Hepatocyte (in vitro differentiated cells): ENCODE data around the gene SLC13A3. TPM values are rescaled to one million over a fixed set of nuclear protein-coding genes. Genes with fewer than 3 reads are reported as not detected.

Experiments used
- DNase-seq: peaks from one replicate; pipeline ENCODE4 v3.0.0-alpha.2; 2016; ENCODE audit warnings: low spot score
- H2AFZ ChIP-seq: fragments of 200-600 bp; sonication (generic); 2 replicates; pipeline ENCODE4 v1.6.0; 2016; ENCODE audit warnings: antibody characterized with exemption, mild to moderate bottlenecking
- H3K27ac ChIP-seq: fragments of 200-600 bp; sonication (generic); 2 replicates; pipeline ENCODE4 v1.5.1; 2016; ENCODE audit warnings: mild to moderate bottlenecking
- H3K27me3 ChIP-seq: fragments of 200-600 bp; sonication (generic); 2 replicates; pipeline ENCODE4 v1.6.1; 2016
- H3K36me3 ChIP-seq: fragments of 200-600 bp; sonication (generic); replicated peaks from 2 replicates; pipeline ENCODE4 v1.5.1; 2016; ENCODE audit warnings: low read depth; ENCODE audit not compliant: insufficient read depth
- H3K4me1 ChIP-seq: fragments of 200-600 bp; sonication (generic); 2 replicates; pipeline ENCODE4 v1.5.1; 2016; ENCODE audit warnings: mild to moderate bottlenecking, moderate library complexity; ENCODE audit not compliant: insufficient read depth
- H3K4me2 ChIP-seq: fragments of 200-600 bp; sonication (generic); 2 replicates; pipeline ENCODE4 v1.6.0; 2016
- H3K4me3 ChIP-seq: fragments of 200-600 bp; sonication (generic); 2 replicates; pipeline ENCODE4 v1.5.1; 2016; ENCODE audit warnings: mild to moderate bottlenecking
- H3K79me2 ChIP-seq: fragments of 200-600 bp; sonication (generic); 2 replicates; pipeline ENCODE4 v1.6.0; 2017; ENCODE audit warnings: mild to moderate bottlenecking
- H3K9me2 ChIP-seq: fragments of 200-600 bp; sonication (generic); replicated peaks from 2 replicates; pipeline ENCODE4 v1.6.0; 2017; ENCODE audit warnings: mild to moderate bottlenecking; ENCODE audit not compliant: insufficient read depth
- H3K9me3 ChIP-seq: fragments of 200-600 bp; sonication (generic); 2 replicates; pipeline ENCODE4 v1.5.1; 2016; ENCODE audit warnings: low read depth, mild to moderate bottlenecking
- H4K20me1 ChIP-seq: fragments of 200-600 bp; sonication (generic); 2 replicates; pipeline ENCODE4 v1.6.0; 2016; ENCODE audit warnings: mild to moderate bottlenecking; ENCODE audit not compliant: insufficient read depth, poor library complexity, severe bottlenecking
- CTCF ChIP-seq: fragments of 200-600 bp; sonication (generic); IDR thresholded peaks from 2 replicates; pipeline ENCODE4 v1.5.1; 2016; ENCODE audit warnings: antibody characterized with exemption, mild to moderate bottlenecking; ENCODE audit not compliant: poor library complexity
- EZH2 ChIP-seq: fragments of 200-600 bp; sonication (generic); IDR thresholded peaks from 2 replicates; pipeline ENCODE4 v1.6.1; 2016; ENCODE audit warnings: antibody characterized with exemption, mild to moderate bottlenecking, borderline replicate concordance
- EZH2phosphoT487 ChIP-seq: fragments of 200-600 bp; sonication (generic); IDR thresholded peaks from one replicate; pipeline ENCODE4 v1.6.1; 2018; ENCODE audit warnings: antibody characterized with exemption, mild to moderate bottlenecking, low read depth, moderate library complexity; ENCODE audit not compliant: unreplicated experiment, severe bottlenecking
- WGBS: methylation state at CpG from one replicate; pipeline ENCODE4 v1.1.6; 2016; ENCODE audit warnings: low lambda C conversion rate; ENCODE audit errors: missing lambda C conversion rate; 5-methylcytosine and 5-hydroxymethylcytosine counted together
- polyA plus RNA-seq: library from polyadenylated mRNA; unstranded; fragments of >200 nt; fragmentation: Nextera tagmentation; extraction: Ambion mirVana; gene quantifications from 2 replicates; pipeline ENCODE4 v1.2.1, GENCODE V29; 2016
- total RNA-seq: library from RNA; depleted of rRNA; stranded (reverse); fragments of >200 nt; gene quantifications from 2 replicates; pipeline ENCODE4 v1.2.3, GENCODE V29; 2014

SLC13A3 gene
- total and polyA plus RNA-seq, 2 experiments from 2014 or later, result 1.8 to 9.4 TPM

DNA sequence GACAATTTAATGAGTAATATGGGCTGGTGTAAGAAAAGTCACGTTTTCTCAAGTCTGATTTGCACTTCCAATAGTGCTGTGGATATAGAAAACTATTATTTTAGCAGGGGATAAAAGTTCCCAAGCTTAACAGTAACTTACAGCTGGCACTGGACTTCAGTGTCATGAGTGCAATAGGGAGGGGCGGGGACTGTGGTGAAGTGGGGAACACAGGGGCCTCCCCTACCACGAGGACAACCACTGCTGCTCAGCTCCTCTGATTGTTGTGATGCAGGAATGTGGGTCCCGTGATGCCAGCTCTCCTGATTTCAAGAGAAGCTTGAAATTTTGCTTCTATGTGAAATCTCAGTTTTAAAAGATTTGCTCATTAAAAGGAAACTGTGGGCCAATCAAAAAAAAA, 24.0 kb downstream of the SLC13A3 start:
- TF ChIP-seq CTCF (no peak), EZH2 (no peak), EZH2phosphoT487 (no peak)
- 86% methylated on average over 4 of the region's 4 CpGs for WGBS

GRCh38 chr20:46626758-46627157, 24.5 kb downstream of the SLC13A3 start:
- no peak overlapping the region for H3K4me2 ChIP-seq
- H3K9me3 ChIP-seq, result peaks cover 5% of the 10 kb centered on the region
- H3K36me3 ChIP-seq, result no peaks in the 10 kb centered on the region
- H2AFZ ChIP-seq, result no peak overlapping the region
- no peak overlapping the region for H3K27ac ChIP-seq
- no peaks in the 10 kb centered on the region for H3K79me2 ChIP-seq
- DNase-seq, result no peak
- no peaks in the 10 kb centered on the region for H3K27me3 ChIP-seq
- TF ChIP-seq EZH2 (no peak), EZH2phosphoT487 (no peak), CTCF (no peak)
- H3K4me1 ChIP-seq, result no peaks in the 10 kb centered on the region
- no peak overlapping the region for H3K4me3 ChIP-seq
- H3K9me2 ChIP-seq, result no peaks in the 10 kb centered on the region
- H4K20me1 ChIP-seq, result no peaks in the 10 kb centered on the region
- WGBS, result 76% methylated on average over 4 of the region's 4 CpGs

More for the DNA sequence above, 24.0 kb downstream of the SLC13A3 start:
- no peaks in the 10 kb centered on the region for H3K79me2 ChIP-seq
- H2AFZ ChIP-seq, result no peak overlapping the region
- peaks cover 5% of the 10 kb centered on the region for H3K9me3 ChIP-seq
- no peaks in the 10 kb centered on the region for H3K4me1 ChIP-seq
- no peaks in the 10 kb centered on the region for H3K27me3 ChIP-seq
- DNase-seq, result no peak
- H3K4me2 ChIP-seq, result no peak overlapping the region
- no peaks in the 10 kb centered on the region for H4K20me1 ChIP-seq
- no peak overlapping the region for H3K27ac ChIP-seq
- H3K9me2 ChIP-seq, result no peaks in the 10 kb centered on the region
- H3K36me3 ChIP-seq, result no peaks in the 10 kb centered on the region
- H3K4me3 ChIP-seq, result no peak overlapping the region

DNA sequence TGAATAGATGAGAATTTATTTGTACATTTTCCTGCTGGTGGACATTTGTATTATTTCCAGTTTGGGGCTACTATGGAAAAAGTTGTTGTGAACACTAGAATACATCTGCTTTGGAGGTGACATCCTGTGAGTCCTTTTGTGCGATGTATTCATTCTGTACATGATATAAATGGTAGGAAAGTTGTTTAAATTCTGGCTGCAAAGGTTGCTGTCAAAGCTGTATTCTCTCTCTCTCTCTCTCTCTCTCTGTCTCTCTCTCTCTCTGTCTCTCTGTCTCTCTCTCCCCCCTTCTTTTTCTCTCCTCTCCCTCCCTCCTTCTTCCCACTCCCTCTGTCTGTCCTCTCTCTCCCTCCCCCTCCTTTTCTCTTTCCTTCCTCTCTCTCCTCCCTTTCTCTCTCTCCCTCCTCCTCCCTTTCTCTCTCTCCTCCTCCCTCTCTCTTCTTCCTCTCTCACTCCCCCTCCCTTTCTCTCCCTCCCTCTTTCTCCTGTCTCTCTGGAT, 25.3 kb downstream of the SLC13A3 start:
- Histone ChIP-seq H3K27ac (no peak overlapping the region), H3K27me3 (no peaks in the 10 kb centered on the region), H3K4me2 (no peak overlapping the region), H3K4me1 (no peaks in the 10 kb centered on the region), H3K9me2 (no peaks in the 10 kb centered on the region), H3K9me3 (peaks cover 5% of the 10 kb centered on the region), H3K36me3 (no peaks in the 10 kb centered on the region), H3K4me3 (no peak overlapping the region), H3K79me2 (no peaks in the 10 kb centered on the region), H4K20me1 (no peaks in the 10 kb centered on the region), H2AFZ (no peak overlapping the region)
- WGBS, result 92% methylated on average over 1 of the region's 1 CpG
- no peak for TF ChIP-seq EZH2phosphoT487
- DNase-seq, result no peak

DNA sequence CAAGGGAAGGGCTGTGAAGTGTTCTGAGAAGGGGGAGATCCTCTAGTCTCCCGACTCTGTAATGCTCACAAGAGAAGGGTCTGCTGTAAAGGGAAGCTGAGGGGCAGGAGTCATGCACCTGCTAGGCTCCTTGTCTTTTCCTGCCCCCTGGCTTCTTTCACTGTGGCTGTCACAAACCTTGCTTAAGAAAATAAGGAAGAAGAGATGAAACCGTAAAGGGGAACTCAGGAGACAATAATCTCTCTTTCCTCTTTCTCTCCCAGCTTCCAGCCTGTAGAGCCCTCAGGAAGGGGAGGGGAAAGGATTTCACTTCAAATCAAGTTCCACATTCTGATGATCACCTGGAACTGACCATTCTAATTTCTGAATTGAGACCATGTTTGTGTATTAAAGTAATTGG, 26.3 kb downstream of the SLC13A3 start:
- no peak overlapping the region for H3K4me2 ChIP-seq
- no peak for DNase-seq
- no peak overlapping the region for H2AFZ ChIP-seq

More for the DNA sequence above, 26.3 kb downstream of the SLC13A3 start:
- TF ChIP-seq EZH2phosphoT487, result no peak
- TF ChIP-seq EZH2, result no peak
- TF ChIP-seq CTCF, result no peak
- no peaks in the 10 kb centered on the region for H4K20me1 ChIP-seq
- H3K27me3 ChIP-seq, result no peaks in the 10 kb centered on the region
- no peaks in the 10 kb centered on the region for H3K4me1 ChIP-seq
- no peaks in the 10 kb centered on the region for H3K9me2 ChIP-seq
- H3K9me3 ChIP-seq, result peaks cover 5% of the 10 kb centered on the region
- no peak overlapping the region for H3K4me3 ChIP-seq
- H3K27ac ChIP-seq, result no peak overlapping the region
- H3K36me3 ChIP-seq, result no peaks in the 10 kb centered on the region
- WGBS, result 98% methylated on average over 2 of the region's 2 CpGs
- no peaks in the 10 kb centered on the region for H3K79me2 ChIP-seq
